HG02763 (cell line): ENCODE measurements around the gene PDE8B.

Source experiments
- ATAC-seq: cut with Tn5 transposase; IDR thresholded peaks from one replicate; pipeline ENCODE4 v1.9.1; 2021; ENCODE audit warnings: mild to moderate bottlenecking, moderate library complexity; ENCODE audit not compliant: unreplicated experiment

Gene PDE8B

GRCh38 chr5:77394064-77394715, 183.7 kb downstream of the PDE8B start:
- no peak for ATAC-seq

- ATAC-seq, result no peak
These were observed 185.5 kb downstream of the PDE8B start for GRCh38 chr5:77396017-77396416.

- no peak for ATAC-seq
These were observed 187.3 kb downstream of the PDE8B start for GRCh38 chr5:77397686-77398292.

- no peak for ATAC-seq
These were observed 188.0 kb downstream of the PDE8B start for GRCh38 chr5:77398458-77398857.

- no peak for ATAC-seq
These were observed 188.4 kb downstream of the PDE8B start for GRCh38 chr5:77398896-77399295.

- no peak for ATAC-seq
These were observed 190.2 kb downstream of the PDE8B start for GRCh38 chr5:77400645-77401044.

- no peak for ATAC-seq
These were observed 192.3 kb downstream of the PDE8B start for GRCh38 chr5:77402796-77403195.

GRCh38 chr5:77407152-77407551, 196.7 kb downstream of the PDE8B start:
- no peak for ATAC-seq

- ATAC-seq, result no peak
These were observed 199.6 kb downstream of the PDE8B start for GRCh38 chr5:77409870-77410621.

- no peak for ATAC-seq
These were observed 202.6 kb downstream of the PDE8B start for GRCh38 chr5:77413049-77413448.

GRCh38 chr5:77418162-77418561, 207.7 kb downstream of the PDE8B start:
- ATAC-seq, result no peak

- no peak for ATAC-seq
These were observed 208.4 kb downstream of the PDE8B start for GRCh38 chr5:77418601-77419581.

- no peak for ATAC-seq
These were observed 209.4 kb downstream of the PDE8B start for GRCh38 chr5:77419644-77420582.

- ATAC-seq, result no peak
These were observed 210.5 kb downstream of the PDE8B start for GRCh38 chr5:77420940-77421339.

- no peak for ATAC-seq
These were observed 212.7 kb downstream of the PDE8B start for GRCh38 chr5:77423022-77423750.

GRCh38 chr5:77424921-77425320, 214.4 kb downstream of the PDE8B start:
- ATAC-seq, result no peak

- ATAC-seq, result no peak
These were observed 214.9 kb downstream of the PDE8B start for GRCh38 chr5:77425420-77425819.

- ATAC-seq, result no peak
These were observed 215.6 kb downstream of the PDE8B start for GRCh38 chr5:77425998-77426659.

GRCh38 chr5:77426670-77427069, 216.2 kb downstream of the PDE8B start:
- ATAC-seq, result no peak
